ENCODE results near the gene NEB.
"Not testable (repeated sequence)": the region's sequence is repeated elsewhere in the genome, so short reads cannot be mapped to it uniquely, and the experiment has no call there.

- not testable (repeated sequence) for TF ChIP-seq CTCF (conservative IDR thresholded peaks at IDR 0.05; ENCODE audit: low read depth, low read length); NFE2L2 (IDR thresholded peaks at IDR 0.05; ENCODE audit: low read depth, low read length); POLR2A (IDR thresholded peaks at IDR 0.05; ENCODE audit: low read depth, low read length); USF2 (IDR thresholded peaks at IDR 0.05; ENCODE audit: low read depth, low read length)
Measured at GRCh38 chr2:151557883-151558282, 176.4 kb downstream of the NEB start.

Data from IMR-90 (cell line).